IPS DF 4.7 (cell line): Measurements from ENCODE around the gene CYP26C1.

Experiments used
- DNase-seq: peaks from one replicate; pipeline ENCODE4 v3.0.0-alpha.2; 2013; ENCODE audit warnings: low spot score; ENCODE audit errors: extremely low read depth

Gene CYP26C1, protein sequence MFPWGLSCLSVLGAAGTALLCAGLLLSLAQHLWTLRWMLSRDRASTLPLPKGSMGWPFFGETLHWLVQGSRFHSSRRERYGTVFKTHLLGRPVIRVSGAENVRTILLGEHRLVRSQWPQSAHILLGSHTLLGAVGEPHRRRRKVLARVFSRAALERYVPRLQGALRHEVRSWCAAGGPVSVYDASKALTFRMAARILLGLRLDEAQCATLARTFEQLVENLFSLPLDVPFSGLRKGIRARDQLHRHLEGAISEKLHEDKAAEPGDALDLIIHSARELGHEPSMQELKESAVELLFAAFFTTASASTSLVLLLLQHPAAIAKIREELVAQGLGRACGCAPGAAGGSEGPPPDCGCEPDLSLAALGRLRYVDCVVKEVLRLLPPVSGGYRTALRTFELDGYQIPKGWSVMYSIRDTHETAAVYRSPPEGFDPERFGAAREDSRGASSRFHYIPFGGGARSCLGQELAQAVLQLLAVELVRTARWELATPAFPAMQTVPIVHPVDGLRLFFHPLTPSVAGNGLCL

DNA sequence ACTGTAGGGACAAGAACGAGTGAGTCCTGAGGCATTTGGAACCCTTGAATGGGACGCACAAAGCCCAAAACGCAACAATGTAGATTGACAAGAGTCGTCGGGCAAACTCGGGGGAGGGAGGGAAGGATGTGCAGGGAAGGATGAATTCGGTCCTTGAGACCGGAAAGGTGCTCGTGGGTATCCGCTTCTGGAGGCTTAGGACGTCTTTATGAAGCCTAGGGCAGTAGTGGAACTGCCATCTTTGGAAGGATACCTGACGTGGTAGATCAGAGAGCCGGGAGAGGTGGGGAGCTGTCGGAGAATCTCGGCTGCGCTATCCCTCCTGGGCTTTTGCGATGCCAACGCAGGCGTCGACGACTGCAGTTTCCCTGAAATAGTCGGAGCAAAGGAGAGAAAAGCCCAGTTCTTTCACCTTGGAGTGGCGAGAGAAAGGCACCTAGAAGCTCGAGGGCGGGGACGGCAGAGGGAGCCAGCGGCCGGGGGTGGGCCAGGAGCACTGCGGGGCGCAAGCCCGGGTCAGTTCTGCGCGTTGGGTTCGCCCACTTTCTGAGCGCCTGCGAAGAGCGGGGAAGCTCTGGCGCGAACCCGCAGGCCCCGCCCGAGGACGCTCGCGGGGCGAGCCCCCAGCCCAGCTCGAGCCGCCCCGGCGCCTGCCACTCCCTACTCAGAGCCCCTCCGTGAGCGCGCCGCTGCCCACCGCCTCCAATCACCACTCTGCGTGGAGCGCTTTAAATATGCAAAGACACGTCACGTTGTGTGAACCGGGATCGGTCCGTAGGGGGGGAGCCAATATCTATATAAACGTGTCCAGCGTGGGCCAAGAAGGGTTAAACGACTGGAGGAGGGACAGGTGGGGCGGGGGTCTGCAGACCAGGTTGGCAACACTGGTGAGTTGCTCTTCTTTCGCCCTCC lies at the start of gene CYP26C1:
CYP26C1 (plus strand) TSS at position 824 of the 912 bp plus-strand sequence. CDS start 466 bp downstream, outside the sequence.
- DNase-seq: no peak

DNA sequence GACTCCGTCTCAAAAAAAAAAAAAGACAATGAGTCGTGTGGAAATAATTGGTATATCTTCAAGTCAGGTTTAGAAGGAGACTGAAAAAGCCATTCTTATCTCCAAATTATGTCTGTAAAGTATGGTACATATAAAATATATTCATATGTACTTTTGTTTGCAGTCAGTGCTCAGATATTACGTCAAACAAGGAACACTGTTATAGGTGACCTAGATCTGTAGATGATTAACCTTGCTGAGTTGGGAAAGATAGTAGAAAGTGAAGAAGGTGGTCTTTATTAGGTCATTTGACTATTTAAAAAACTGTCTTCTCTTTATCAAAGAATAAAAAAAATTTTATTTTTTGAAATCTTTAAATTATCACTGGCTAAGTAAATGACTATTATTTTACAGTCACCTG lies 44.9 kb upstream of the CYP26C1 start:
- DNase-seq: no peak

DNA sequence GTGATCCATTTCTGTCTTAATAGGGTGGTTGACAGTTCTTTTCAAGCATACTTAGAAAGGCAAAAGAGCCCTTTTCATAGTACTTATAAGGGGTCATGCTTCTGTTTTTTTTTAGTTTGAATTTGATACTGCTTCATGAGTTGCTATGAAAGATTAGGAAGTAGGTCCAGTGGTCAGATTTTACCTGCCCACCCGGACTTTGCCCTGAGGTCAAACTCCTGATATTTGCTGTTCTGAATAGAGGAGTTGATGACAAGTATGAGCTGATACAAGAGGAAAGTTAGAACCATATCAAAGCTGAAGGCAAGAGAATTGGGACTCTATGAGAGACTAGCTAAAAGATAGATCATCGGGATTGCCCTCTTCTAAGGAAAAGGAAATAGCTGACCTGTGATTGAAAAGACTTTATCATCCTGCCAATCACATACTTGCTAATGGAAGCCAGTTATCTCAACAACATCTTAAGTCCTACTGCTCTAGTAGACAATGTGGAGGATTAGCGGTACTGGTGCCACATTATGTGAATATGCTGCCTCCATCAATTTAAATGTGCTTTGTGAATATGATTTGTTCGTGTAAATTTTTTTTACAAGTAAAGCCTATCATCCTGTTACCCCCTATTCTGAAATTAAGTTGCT lies 37.5 kb upstream of the CYP26C1 start:
- no peak for DNase-seq

DNA sequence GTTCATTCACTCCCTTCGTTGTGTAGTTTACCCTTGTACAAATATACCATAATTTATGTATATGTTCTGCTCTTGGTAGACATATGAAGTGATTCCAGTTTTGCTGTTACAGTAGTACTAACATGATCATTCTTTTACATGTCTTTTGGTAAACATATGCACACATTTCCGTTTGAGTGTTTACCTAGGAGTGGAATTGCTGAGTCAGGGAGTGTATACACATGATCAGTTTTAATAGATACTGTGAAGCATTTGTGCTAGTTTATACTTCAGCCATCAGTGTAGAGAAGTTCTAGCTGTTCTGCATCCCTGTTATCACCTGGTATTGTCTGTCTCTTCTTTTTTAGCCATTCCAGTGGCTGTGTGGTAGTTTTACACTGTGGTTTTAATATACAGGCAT lies 34.5 kb upstream of the CYP26C1 start:
- no peak for DNase-seq

DNA sequence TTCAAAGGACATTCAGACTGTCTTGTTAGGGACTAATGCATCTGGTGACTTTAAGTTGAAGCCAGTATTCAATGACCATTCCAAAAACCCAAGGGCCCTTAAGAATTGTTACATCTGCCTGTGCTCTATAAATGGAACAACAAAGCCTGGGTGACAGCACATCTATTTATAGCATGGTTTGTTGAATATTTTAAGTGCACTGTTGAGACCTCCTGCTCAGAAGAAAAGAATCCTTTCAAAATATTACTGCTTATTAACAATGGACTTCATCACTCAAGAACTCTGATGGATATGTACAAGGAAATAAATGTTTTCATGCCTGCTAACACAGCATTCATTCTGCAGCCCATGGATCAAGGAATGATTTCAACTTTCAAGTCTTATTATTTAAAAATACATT lies 33.1 kb upstream of the CYP26C1 start:
- DNase-seq: no peak

DNA sequence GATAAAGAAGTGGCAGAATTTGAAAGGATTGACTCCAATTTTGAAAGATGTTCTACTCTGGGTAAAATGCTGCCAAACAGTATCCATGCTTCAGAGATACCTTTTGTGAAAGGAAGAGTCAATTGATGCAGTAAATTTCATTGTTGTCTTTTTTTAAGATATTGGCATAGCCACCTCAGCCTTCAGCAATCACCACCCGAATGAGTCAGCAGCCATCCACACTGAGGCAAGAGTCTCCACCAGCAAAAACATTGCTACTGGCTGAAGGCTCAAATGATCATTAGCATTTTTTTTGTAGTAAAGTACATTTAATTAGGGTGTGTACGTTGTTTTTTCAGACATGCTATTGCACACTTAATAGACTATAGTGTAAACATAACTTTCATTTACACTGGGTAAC lies 31.7 kb upstream of the CYP26C1 start:
- DNase-seq: no peak

DNA sequence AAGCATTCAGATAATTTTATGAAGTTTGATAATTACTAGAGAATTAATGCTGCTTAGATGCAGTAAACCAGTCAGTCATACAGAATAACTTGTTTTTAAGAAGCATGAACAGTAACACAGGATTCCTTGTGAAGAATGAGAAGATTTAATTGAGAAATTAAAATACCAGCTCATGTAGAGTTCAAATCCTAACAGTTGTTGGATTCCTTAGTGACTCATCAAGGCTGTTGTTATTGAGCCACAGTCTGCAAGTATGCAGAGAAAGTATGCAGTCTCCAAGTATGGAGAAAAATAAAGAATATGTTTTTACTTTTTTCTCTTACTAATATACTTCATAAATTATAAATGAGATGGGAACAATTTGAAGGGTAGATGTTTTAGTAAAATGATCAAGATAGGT lies 30.2 kb upstream of the CYP26C1 start:
- no peak for DNase-seq

DNA sequence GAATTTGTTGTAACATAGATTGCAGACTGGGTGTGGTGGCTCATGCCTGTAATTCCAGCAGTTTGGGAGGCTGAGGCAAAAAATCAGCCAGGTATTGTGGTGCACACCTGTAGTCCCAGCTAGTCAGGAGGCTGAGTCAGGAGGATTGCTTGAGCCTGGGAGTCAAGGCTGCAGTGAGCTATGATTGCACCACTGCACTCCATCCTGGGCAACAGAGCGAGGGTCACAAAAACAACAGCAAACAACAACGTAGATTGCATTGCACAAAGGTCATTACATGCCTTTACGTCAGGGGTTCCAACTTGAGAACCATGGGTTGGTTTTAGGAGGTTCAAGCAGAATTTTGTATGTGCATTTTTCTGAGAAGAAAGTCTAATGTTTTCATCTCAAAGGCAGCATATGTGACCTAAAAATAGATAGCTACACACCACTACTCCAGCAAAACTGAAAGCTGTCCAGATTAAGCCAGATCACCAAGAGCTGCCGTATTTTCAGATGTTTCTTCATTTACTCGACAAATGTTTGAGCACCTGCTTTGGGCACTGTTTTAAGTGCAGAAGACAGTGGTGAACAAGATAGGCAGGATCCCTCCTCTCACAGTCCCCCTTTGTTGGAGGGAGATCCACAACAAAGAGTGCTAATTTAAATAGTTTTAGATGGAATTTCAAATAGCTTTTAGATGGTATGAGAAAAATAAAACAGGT lies 28.3 kb upstream of the CYP26C1 start:
- DNase-seq: no peak

DNA sequence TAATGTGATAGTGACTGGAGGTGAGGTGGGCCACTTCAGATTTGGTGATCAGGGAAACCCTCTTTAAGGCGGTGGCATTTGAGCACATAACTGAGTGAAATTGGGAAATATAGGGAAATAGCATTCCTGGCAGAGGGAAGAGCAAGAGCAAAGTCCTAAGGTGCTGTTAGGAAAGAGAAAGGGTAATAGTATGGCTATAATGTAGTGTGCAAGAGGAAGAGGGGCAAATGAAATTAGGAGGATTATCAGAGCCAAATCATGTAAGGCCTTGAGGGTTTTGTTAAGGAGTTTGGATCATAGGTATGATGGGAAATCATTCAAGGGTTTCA lies 27.8 kb upstream of the CYP26C1 start:
- no peak for DNase-seq

DNA sequence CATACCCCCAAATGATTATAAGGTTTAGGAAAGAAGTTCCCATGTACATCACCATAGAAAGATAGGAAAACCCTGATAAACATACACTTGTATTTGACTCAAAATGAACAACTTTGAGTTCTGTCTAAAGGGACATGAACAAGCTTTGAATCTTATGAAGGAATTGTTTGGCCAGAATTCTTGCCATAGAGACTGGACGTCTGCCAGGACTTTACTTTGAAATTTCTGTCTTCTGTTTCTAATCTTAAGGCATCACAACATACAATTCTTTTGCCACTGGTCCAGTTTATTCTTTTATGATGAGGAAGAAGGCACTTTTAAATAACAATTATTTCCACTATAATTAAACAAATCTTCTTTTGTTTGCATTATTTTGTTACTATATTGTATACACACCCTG lies 26.2 kb upstream of the CYP26C1 start:
- no peak for DNase-seq

DNA sequence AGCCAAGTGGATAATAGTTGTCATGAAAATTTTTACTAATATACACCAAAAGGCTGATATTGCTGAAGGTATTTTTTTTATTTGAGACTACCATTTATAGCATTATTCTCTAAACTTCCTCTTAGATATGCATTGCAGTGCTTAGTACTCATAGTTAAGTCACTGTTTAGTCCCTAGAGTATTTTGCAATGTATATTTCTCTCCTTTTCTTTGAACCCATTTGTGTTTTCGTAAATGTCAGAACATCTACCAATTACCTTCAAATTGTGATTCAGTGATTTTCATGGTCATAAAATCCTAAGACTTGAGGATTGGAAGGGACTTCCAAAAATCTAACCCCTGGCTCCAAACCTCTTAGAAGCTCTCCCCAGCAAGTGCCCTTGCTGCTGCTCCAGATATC lies 21.5 kb upstream of the CYP26C1 start:
- DNase-seq: no peak

DNA sequence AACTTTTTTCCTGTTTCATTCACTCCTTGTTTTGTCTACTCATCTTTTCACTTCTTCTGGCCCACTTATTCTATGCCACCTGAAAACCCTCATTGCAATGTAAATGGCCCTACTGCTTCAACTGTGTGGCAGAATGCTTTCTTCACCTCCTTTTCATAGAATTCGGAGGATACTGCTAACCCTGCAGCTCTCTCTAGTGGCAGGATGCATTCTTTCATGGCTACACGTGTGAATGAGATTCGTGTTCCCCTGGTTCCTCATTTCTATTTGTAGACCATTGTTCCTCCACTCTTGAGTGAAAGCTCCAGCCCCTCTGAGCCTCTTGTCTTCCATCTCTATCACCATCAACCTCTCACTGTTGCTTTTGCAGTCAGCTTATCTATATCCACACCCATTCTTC lies 20.9 kb upstream of the CYP26C1 start:
- DNase-seq: no peak

DNA sequence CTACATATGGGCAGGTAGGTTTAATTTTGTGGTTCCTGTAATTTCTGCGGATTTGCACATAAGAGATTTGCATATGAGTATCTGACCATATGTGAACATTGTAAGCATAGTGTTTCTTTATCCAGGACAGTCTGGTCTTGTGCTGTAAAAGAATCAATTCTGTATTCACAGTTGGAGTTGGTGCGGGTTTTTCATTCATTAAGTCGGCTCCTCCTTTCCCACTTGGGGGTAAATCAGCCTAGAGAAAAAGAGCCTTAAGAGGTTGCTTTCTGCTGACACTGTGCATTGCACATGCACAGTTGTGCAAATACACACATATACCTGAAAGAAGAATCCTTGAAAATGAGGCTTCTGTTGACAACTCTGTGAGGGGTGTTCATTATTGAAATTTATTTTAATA lies 6.1 kb upstream of the CYP26C1 start:
- no peak for DNase-seq

DNA sequence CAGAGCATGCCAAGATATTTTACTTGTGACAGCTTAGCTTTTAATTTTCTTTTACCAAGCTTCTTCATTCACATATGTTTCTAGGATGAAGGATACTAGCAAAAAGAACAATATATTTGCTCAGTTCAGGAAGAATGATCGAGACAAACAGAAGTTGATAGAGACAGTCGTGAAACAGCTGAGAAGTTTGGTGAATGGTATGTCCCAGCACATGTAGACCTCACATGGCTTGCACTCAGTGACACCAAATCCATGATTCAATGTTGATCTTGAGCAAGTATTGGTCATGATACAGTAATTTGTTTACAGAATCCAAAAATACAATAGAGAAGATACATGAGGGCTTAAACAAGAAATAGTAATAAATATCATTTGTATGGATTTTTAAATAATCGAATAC lies 2.5 kb upstream of the CYP26C1 start:
- DNase-seq: no peak

DNA sequence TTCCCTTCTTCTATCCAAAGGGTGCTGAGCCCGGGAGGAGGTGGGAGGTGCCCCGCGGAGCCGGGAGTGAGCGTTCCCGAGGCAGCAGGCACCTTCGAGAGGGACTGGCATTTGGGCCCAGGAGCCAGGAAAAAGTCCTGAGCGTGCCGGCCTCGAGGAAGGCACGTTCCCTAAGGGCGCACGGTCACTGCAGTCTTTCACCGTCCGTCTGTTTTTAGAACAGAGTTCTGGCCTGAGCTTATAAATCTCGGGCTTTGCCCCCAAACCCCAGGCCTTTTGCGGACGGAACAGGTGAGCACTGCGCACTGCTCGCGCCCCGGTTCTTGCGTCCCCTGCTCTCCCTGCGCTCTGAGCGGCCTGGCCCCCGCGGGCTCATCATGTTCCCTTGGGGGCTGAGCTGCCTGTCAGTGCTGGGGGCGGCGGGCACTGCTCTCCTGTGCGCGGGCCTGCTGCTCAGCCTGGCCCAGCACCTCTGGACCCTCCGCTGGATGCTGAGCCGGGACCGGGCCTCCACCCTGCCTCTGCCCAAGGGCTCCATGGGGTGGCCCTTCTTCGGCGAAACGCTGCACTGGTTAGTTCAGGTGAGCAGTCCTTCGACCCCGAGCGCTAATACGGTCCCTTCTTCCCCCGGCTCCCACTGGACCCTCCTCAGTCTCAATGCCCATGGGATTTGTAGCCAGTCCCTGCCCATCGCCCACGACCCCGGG lies 442 bp downstream of the CYP26C1 start:
- no peak for DNase-seq

DNA sequence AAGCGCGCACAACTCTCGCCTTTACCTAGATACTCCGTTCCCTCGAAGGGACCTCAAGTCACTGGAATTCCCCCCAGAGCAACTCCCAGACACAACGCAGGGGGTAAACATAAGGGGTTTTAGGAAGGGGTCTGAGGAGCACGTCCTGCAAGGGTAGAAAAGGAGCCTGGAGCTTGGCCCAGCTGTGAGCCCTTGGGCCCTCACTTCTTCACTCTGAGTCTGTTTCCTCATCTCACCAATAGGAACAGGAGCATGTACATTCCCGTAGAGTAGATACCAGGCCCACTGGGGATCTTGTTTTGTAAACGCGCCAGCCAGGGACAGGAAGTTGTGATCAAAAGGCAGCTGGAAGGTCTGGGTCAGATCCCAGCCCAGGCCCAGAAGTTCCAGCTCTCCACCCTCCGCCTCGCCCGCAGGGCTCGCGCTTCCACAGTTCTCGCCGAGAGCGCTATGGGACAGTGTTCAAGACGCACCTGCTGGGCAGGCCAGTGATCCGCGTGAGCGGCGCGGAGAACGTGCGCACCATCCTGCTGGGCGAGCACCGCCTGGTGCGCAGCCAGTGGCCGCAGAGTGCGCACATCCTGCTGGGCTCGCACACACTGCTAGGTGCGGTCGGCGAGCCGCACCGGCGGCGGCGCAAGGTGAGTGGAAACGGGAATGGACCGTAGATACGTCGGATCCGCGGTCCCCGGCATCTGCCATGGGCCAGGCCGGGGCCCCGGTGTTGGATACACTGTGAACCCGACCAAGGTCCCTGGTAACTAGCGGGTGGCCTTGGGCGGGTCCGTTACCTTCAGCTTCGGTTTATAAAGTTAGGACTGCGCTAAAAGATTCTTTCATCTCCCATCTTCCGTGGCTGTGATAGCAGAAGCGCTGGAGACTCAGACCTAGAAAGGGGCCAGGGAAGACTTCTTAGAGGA lies 1.3 kb downstream of the CYP26C1 start:
- DNase-seq: no peak

DNA sequence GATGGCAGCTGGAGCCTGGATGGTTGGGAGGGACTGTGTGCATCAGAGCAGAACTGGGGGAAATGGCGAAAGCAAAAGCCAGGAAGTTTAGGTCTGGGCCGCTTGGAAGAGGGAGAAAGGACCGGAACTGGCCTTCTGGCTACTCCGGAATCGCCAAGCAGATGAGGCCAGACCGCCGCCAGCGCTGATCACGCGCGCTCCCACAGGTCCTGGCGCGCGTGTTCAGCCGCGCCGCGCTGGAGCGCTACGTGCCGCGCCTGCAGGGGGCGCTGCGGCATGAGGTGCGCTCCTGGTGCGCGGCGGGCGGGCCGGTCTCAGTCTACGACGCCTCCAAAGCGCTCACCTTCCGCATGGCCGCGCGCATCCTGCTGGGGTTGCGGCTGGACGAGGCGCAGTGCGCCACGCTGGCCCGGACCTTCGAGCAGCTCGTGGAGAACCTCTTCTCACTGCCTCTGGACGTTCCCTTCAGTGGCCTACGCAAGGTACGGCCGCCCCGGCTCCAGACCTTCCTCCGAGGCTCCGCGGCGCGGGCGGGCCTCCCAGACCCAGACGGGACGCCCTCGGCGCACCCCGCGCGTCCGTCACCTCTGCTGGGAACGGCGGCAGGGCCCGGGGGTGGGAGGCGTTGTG lies 2.0 kb downstream of the CYP26C1 start:
- no peak for DNase-seq

DNA sequence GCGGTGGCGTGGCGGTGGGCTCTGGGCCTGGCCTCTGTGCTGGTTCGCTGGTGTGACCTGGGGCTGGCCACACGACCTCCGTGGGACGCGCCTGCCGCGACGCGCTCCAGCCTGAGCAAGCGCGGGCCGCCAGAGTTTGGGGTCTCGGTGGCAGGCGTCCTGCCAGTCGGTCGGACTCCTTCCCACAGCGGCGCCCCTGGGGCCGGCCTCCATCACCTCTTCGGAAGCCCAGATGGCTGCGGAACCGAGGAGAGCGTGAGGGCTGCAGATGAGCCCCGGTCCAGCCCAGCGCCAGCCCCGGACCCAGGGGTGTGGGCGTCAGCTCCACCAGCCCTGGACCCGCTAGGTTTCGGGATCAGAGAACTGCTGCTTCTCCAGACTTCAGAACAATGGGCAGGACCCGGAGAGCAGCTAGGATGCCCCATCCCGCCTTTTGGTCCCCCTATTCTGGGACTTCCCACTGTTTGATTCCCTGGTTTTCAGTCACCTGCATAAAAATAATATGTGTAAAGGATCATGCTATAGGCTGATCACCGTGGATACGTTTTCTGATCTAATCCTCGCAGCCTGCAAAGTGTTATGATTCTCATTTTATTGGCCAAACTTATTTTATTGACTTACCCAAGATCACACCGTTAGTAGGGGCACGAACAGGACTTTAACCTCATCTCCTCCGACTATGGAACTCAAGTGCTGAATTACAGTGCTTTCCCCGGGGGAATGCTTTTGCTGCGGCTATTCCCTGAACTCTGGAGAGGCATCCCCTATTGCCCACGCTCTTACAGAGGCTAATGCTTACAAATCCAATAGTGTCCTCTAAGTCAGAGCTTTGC lies 2.8 kb downstream of the CYP26C1 start:
- no peak for DNase-seq
